ENCODE measurements around the gene CTAGE1.

- TF ChIP-seq, protein P1, sequence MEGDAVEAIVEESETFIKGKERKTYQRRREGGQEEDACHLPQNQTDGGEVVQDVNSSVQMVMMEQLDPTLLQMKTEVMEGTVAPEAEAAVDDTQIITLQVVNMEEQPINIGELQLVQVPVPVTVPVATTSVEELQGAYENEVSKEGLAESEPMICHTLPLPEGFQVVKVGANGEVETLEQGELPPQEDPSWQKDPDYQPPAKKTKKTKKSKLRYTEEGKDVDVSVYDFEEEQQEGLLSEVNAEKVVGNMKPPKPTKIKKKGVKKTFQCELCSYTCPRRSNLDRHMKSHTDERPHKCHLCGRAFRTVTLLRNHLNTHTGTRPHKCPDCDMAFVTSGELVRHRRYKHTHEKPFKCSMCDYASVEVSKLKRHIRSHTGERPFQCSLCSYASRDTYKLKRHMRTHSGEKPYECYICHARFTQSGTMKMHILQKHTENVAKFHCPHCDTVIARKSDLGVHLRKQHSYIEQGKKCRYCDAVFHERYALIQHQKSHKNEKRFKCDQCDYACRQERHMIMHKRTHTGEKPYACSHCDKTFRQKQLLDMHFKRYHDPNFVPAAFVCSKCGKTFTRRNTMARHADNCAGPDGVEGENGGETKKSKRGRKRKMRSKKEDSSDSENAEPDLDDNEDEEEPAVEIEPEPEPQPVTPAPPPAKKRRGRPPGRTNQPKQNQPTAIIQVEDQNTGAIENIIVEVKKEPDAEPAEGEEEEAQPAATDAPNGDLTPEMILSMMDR (conservative IDR thresholded peaks at IDR 0.05; ENCODE audit: low read length) = no peak
- no peak for TF ChIP-seq EZH2phosphoT487 (IDR thresholded peaks at IDR 0.05; ENCODE audit: borderline replicate concordance)
Observed at GRCh38 chr18:22420652-22421051, 2.9 kb upstream of the CTAGE1 start.
